ENCODE results near the gene KIF16B. TPM values are rescaled to one million over a fixed set of nuclear protein-coding genes. Genes with fewer than 3 reads are reported as not detected.

The KIF16B gene
- total RNA-seq, 1 donor from 2014 or later: 7.0 TPM

DNA sequence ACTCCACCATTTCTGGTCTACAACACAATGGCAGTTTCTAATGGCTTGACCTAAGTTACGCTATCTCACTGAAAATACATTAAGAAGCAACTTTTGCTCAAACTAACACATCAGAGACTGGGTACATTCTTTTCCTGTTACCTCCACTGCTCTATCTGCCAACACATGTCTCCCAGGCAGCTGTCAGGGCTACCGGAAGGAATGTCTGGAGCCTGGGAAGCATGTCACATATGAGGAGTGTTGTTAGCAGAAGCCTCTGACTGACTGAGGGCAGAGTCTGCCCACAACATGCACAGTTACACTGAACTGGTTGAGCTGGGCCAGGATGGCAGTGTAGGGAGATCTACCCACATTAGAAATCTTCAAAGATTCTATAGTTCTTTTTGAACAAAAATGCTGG is 264.5 kb downstream of the KIF16B start:
- no peak overlapping the region for H3K9ac ChIP-seq (ENCODE audit: low read length)
- H3K4me1 ChIP-seq (ENCODE audit: insufficient read depth, low read length): no peaks in the 10 kb centered on the region
- no peak overlapping the region for H3K4me3 Mint-ChIP-seq (ENCODE audit: unreplicated experiment)
- no peaks in the 10 kb centered on the region for H3K36me3 Mint-ChIP-seq (ENCODE audit: low read depth, unreplicated experiment)
- H3K4me2 ChIP-seq (ENCODE audit: low read length): no peak overlapping the region
- H3K9me3 ChIP-seq (ENCODE audit: insufficient read depth, low read depth, low read length): no peaks in the 10 kb centered on the region
- no peak overlapping the region for H3K27ac ChIP-seq (ENCODE audit: low read depth, low read length)
- no peaks in the 10 kb centered on the region for H3K27me3 Mint-ChIP-seq (ENCODE audit: low read depth, unreplicated experiment)
- TF ChIP-seq, protein P1, sequence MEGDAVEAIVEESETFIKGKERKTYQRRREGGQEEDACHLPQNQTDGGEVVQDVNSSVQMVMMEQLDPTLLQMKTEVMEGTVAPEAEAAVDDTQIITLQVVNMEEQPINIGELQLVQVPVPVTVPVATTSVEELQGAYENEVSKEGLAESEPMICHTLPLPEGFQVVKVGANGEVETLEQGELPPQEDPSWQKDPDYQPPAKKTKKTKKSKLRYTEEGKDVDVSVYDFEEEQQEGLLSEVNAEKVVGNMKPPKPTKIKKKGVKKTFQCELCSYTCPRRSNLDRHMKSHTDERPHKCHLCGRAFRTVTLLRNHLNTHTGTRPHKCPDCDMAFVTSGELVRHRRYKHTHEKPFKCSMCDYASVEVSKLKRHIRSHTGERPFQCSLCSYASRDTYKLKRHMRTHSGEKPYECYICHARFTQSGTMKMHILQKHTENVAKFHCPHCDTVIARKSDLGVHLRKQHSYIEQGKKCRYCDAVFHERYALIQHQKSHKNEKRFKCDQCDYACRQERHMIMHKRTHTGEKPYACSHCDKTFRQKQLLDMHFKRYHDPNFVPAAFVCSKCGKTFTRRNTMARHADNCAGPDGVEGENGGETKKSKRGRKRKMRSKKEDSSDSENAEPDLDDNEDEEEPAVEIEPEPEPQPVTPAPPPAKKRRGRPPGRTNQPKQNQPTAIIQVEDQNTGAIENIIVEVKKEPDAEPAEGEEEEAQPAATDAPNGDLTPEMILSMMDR (IDR thresholded peaks at IDR 0.05; ENCODE audit: insufficient read depth, low read depth, low read length): no peak
- no peak for TF ChIP-seq EZH2 (IDR thresholded peaks at IDR 0.05; ENCODE audit: insufficient read depth, low read length)
- DNase-seq (ENCODE audit: low read depth): peak; percentile 3
- no peaks in the 10 kb centered on the region for H3K27me3 ChIP-seq (ENCODE audit: insufficient read depth, low read length)
- H3K27ac Mint-ChIP-seq (ENCODE audit: unreplicated experiment): peak overlapping the region; percentile 69
- no peaks in the 10 kb centered on the region for H3K79me2 ChIP-seq (ENCODE audit: insufficient read depth, low read length)
- H3K36me3 ChIP-seq (ENCODE audit: insufficient read depth, low read length): no peaks in the 10 kb centered on the region
- no peaks in the 10 kb centered on the region for H3K9me3 Mint-ChIP-seq (ENCODE audit: unreplicated experiment)
- no peaks in the 10 kb centered on the region for H4K20me1 ChIP-seq (ENCODE audit: insufficient read depth, low read length)
- peaks cover 14% of the 10 kb centered on the region for H3K4me1 Mint-ChIP-seq (ENCODE audit: low read depth, unreplicated experiment)
- FAIRE-seq: no peak
- no peak overlapping the region for H3K4me3 ChIP-seq (ENCODE audit: insufficient read depth, low read depth, low read length)
- no peak overlapping the region for H2AFZ ChIP-seq (ENCODE audit: low read depth, low read length)

DNA sequence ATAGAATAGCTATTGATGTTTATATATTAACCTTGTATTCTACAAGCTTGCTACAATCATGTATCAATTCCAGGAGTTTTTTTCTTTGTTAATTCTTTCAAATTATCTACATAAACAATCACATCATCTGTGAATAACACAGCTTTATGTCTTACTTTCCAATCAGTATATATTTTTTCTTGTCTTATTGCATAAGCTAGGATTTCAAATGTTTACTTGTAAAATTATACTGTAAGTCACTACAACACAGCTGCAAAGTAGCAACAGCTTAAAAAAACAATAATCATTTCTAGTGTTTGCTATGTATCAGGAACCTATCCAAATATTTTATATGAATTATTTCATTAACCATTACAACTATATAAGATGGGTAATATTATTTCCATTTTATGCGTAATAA is 270.4 kb downstream of the KIF16B start:
- TF ChIP-seq, protein P1 (IDR thresholded peaks at IDR 0.05; ENCODE audit: insufficient read depth, low read depth, low read length): no peak
- TF ChIP-seq EZH2 (IDR thresholded peaks at IDR 0.05; ENCODE audit: insufficient read depth, low read length): no peak
- Mint-ChIP-seq H3K4me3 (ENCODE audit: unreplicated experiment) (no peak overlapping the region), H3K27me3 (ENCODE audit: low read depth, unreplicated experiment) (no peaks in the 10 kb centered on the region), H3K9me3 (ENCODE audit: unreplicated experiment) (peaks cover 12% of the 10 kb centered on the region), H3K27ac (ENCODE audit: unreplicated experiment) (no peak overlapping the region), H3K36me3 (ENCODE audit: low read depth, unreplicated experiment) (no peaks in the 10 kb centered on the region), H3K4me1 (ENCODE audit: low read depth, unreplicated experiment) (no peaks in the 10 kb centered on the region)
- FAIRE-seq (no peak), DNase-seq (ENCODE audit: low read depth) (no peak)
- Histone ChIP-seq H3K9ac (ENCODE audit: low read length) (no peak overlapping the region), H3K27me3 (ENCODE audit: insufficient read depth, low read length) (no peaks in the 10 kb centered on the region), H2AFZ (ENCODE audit: low read depth, low read length) (no peak overlapping the region), H3K79me2 (ENCODE audit: insufficient read depth, low read length) (no peaks in the 10 kb centered on the region), H3K4me2 (ENCODE audit: low read length) (no peak overlapping the region), H3K36me3 (ENCODE audit: insufficient read depth, low read length) (no peaks in the 10 kb centered on the region), H3K4me1 (ENCODE audit: insufficient read depth, low read length) (no peaks in the 10 kb centered on the region), H3K27ac (ENCODE audit: low read depth, low read length) (no peak overlapping the region), H3K4me3 (ENCODE audit: insufficient read depth, low read depth, low read length) (no peak overlapping the region), H4K20me1 (ENCODE audit: insufficient read depth, low read length) (no peaks in the 10 kb centered on the region), H3K9me3 (ENCODE audit: insufficient read depth, low read depth, low read length) (no peaks in the 10 kb centered on the region)

DNA sequence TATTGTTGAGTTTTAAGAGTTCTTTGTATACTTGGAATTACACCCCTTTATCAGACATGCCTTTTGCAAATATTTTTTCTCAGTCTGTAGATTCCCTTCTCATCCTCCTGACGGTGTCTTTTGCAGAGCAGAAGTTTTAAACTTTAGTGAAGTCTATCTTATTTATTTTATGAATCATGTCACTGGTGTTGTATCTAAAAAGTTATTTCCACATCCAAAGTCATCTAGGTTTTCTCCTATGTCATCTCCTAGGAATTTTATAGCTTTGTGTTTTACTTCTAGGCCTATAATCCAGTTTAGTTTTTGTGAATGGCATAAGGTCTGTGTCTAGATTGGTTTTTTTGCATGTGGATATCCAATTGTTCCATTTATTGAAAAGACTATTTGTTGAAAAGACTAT is 271.3 kb downstream of the KIF16B start:
- no peak for FAIRE-seq
- Histone ChIP-seq H4K20me1 (ENCODE audit: insufficient read depth, low read length) (no peaks in the 10 kb centered on the region), H3K4me3 (ENCODE audit: insufficient read depth, low read depth, low read length) (no peak overlapping the region), H3K9me3 (ENCODE audit: insufficient read depth, low read depth, low read length) (no peaks in the 10 kb centered on the region), H2AFZ (ENCODE audit: low read depth, low read length) (no peak overlapping the region), H3K36me3 (ENCODE audit: insufficient read depth, low read length) (no peaks in the 10 kb centered on the region), H3K4me2 (ENCODE audit: low read length) (no peak overlapping the region), H3K27me3 (ENCODE audit: insufficient read depth, low read length) (no peaks in the 10 kb centered on the region), H3K27ac (ENCODE audit: low read depth, low read length) (no peak overlapping the region), H3K79me2 (ENCODE audit: insufficient read depth, low read length) (no peaks in the 10 kb centered on the region), H3K4me1 (ENCODE audit: insufficient read depth, low read length) (no peaks in the 10 kb centered on the region), H3K9ac (ENCODE audit: low read length) (no peak overlapping the region)
- Mint-ChIP-seq H3K36me3 (ENCODE audit: low read depth, unreplicated experiment) (no peaks in the 10 kb centered on the region), H3K9me3 (ENCODE audit: unreplicated experiment) (peaks cover 12% of the 10 kb centered on the region), H3K27ac (ENCODE audit: unreplicated experiment) (no peak overlapping the region), H3K27me3 (ENCODE audit: low read depth, unreplicated experiment) (no peaks in the 10 kb centered on the region), H3K4me1 (ENCODE audit: low read depth, unreplicated experiment) (no peaks in the 10 kb centered on the region), H3K4me3 (ENCODE audit: unreplicated experiment) (no peak overlapping the region)
- no peak for TF ChIP-seq EZH2 (IDR thresholded peaks at IDR 0.05; ENCODE audit: insufficient read depth, low read length)
- TF ChIP-seq, protein P1 (IDR thresholded peaks at IDR 0.05; ENCODE audit: insufficient read depth, low read depth, low read length): no peak
- no peak for DNase-seq (ENCODE audit: low read depth)

Data from astrocyte (in vitro differentiated cells and primary cell).